GM21528 (cell line): ENCODE measurements around the gene NOS3.
"Not testable (repeated sequence)": the region's sequence is repeated elsewhere in the genome, so short reads cannot be mapped to it uniquely, and the experiment has no call there.

Experiments
- ATAC-seq: cut with Tn5 transposase; IDR thresholded peaks from one replicate; pipeline ENCODE4 v1.9.1; 2021; ENCODE audit warnings: mild to moderate bottlenecking, moderate library complexity; ENCODE audit not compliant: unreplicated experiment, low FRiP score

The NOS3 gene

DNA sequence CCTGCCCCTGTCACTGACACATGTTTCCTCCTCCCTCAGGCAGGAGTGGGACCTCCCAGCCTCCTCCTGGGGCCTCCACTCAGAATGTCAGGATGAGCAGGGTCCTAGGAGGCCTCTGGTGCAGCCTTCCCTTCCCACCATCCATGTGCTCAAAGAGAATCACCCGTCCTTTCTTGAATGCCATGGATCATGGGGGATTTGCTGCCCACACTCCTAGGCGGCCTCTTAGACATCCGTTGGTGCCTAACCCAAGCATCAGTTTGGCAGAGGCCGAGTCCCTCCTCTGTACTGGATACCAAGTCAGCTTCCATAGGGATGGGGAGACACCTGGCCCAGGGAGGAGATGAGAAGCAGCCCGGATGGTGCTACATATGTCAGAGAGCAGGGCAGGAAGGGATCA is 7.0 kb downstream of the NOS3 start:
- ATAC-seq: no peak

DNA sequence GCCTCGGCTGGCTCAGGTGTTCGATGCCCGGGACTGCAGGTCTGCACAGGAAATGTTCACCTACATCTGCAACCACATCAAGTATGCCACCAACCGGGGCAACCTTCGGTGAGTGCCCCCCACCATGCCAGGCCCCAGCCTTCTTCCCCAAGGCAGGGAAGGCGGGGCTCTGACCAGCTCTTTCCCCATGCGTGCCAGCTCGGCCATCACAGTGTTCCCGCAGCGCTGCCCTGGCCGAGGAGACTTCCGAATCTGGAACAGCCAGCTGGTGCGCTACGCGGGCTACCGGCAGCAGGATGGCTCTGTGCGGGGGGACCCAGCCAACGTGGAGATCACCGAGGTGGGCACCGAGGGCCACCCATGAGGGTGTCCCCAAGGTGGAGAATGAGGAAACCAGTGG is 7.5 kb downstream of the NOS3 start:
- ATAC-seq: no peak

DNA sequence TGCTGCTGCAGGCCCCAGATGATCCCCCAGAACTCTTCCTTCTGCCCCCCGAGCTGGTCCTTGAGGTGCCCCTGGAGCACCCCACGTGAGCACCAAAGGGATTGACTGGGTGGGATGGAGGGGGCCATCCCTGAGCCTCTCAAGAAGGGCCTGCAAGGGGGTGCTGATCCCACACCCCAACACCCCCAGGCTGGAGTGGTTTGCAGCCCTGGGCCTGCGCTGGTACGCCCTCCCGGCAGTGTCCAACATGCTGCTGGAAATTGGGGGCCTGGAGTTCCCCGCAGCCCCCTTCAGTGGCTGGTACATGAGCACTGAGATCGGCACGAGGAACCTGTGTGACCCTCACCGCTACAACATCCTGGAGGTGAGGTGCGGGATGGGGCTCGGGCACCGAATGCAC is 8.2 kb downstream of the NOS3 start:
- ATAC-seq: no peak

DNA sequence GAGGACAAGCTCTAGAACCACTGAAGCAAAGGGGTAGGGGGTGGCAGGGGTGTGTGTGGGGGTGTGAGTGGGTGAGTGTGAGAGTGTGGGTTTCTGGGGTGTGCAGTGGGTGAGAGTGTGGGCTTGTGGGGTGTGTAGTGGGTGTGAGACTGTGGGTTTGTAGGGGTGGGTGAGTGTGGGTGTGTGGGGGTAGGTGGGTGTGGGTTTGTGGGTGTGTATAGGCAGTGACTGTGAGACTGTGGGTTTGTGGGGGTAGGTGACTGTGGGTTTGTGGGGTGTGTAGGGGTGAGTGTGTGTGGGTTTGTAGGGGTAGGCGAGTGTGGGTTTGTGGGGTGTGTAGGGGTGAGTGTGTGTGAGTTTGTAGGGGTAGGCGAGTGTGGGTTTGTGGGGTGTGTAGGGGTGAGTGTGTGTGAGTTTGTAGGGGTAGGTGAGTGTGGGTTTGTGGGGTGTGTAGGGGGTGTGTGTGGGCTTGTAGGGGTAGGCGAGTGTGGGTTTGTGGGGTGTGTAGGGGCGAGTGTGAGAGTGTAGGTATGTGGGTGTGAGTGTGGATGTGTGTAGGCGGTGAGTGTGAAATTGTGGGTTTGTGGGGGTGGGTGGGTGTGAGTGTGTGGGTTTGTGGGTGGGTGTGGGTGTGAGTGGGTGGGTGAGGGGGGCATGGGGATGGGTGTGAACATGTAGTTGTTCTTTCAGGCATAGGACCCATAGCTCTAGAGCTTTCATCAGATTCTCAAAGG is 8.8 kb downstream of the NOS3 start:
- ATAC-seq: no peak

DNA sequence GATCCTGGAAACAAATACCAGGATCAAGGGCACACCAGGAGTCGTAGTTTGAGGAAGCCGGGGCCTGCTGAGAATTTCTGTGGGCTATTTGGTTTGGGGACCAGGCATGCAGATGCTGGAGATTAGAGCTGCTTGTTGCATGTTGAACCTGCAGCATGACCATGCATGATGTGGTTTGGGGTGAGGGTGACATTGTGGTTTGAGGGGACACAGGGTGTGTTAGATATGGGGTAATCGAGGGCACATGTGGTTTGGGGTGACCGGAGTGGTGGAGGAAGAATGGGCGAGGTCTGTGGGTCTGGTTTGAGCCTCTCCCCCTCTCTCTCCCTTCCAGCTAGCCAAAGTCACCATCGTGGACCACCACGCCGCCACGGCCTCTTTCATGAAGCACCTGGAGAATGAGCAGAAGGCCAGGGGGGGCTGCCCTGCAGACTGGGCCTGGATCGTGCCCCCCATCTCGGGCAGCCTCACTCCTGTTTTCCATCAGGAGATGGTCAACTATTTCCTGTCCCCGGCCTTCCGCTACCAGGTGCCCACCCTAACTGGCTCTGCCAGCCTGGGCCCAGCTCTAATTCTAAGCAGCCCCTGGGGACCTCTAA is 10.2 kb downstream of the NOS3 start:
- no peak for ATAC-seq

DNA sequence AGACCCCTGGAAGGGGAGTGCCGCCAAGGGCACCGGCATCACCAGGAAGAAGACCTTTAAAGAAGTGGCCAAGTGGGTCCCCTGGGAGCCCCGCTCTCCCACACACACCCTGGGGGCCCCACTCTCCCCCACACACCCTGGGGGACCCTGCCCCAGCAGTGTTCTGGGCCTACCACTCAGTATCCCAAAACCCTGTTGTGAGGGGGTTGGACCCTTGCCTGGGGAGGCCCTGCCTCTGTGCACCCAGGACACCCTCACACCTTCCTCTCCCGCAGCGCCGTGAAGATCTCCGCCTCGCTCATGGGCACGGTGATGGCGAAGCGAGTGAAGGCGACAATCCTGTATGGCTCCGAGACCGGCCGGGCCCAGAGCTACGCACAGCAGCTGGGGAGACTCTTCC is 10.7 kb downstream of the NOS3 start:
- ATAC-seq: no peak

DNA sequence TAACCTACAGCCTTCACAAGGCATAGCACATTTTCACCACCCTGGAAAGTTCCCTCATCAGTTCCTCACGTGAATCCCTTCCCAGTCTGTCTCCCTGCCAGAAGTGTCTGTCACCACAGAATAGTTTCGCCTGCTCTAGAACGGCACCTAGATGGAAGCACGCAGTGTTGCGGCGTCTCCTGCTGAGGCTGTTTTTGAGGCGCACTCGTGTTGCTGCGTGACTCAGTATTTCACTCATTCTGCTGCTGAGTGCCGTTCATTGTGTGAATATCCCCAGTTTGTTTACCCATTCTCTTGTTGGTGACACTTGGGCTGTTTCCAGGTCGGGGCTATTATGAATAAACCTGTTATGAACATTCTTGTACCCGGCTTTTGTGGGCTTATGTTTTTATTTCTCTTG is 12.8 kb downstream of the NOS3 start:
- ATAC-seq: no peak

DNA sequence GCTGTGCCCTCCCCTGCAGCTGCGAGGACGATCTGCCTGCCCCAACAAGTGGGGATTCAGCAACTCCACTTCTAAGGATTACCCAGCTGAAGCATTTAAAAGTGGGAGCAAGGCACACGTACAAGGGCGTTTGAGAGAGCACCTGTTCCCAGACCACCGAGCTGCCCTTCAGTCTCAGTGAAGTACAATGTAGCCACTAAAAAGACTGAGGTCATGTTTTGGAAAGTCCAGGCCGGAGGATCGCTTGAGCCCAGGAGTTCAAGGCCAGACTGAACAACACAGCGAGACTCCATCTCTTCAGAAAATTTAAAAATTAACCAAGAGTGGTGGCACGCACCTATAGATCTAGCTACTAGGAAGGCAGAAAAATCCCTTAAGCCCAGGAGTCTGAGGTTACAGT is 14.7 kb downstream of the NOS3 start:
- no peak for ATAC-seq

DNA sequence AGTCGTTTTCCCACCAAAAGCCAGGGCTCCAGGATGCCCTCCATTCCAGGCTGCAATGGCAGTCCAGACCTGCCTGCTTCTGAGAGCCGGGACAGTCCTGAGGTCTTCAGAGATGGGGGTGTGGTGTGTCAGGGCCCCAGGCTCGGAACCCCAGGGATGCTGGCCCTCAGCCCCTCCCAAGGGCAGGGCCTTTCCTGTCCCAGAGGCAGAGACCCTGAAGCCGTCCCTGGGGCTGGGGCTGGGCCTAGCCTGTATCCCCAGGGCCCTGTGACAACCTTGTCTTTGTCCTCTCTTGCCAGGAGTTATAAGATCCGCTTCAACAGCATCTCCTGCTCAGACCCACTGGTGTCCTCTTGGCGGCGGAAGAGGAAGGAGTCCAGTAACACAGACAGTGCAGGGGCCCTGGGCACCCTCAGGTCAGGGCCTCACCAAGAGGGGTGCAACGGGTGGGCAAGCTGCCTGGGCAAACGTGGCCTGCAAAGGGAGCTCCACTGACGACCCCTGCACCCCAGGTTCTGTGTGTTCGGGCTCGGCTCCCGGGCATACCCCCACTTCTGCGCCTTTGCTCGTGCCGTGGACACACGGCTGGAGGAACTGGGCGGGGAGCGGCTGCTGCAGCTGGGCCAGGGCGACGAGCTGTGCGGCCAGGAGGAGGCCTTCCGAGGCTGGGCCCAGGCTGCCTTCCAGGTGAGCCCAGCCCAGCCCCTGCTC is 15.9 kb downstream of the NOS3 start:
- no peak for ATAC-seq

DNA sequence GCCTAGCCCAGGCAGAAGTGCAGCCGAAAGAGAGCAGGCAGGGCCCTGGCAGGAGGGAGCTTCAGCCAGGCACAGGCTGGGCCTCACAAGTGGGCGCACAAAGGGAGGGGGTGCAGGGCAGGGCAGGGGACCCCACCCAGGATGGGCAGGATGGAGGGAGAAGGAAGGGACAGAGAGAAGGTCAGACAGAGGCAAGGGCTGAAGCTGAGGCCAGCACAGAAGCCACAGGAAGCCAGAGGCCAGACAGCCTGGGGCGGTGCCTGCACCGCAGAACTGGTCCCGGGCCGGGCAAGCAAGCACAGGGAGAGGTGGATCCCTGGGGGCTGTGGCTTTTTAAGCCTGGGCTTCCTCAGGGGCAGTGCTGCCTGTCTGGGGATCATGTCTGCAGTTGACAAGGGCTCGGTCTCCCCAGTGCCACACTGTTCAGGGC is 16.7 kb downstream of the NOS3 start:
- ATAC-seq: no peak

DNA sequence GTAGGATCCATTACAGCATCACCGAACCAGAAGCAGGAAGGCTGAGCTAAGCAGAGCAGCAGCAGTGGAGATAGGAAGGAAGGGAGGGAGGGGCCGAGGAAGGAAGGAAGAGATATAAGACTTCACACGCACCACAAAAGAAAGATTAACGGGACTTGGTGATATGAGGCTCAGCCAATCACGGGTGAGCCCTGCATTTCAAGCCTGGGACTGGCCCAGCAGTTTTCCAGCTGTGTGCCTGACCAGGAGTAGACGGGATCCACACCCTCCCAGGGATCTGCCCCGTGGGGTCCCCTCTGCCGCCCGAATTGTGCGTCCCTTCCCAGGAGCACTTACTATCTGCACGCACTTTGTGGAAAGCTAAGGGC is 17.3 kb downstream of the NOS3 start:
- no peak for ATAC-seq

DNA sequence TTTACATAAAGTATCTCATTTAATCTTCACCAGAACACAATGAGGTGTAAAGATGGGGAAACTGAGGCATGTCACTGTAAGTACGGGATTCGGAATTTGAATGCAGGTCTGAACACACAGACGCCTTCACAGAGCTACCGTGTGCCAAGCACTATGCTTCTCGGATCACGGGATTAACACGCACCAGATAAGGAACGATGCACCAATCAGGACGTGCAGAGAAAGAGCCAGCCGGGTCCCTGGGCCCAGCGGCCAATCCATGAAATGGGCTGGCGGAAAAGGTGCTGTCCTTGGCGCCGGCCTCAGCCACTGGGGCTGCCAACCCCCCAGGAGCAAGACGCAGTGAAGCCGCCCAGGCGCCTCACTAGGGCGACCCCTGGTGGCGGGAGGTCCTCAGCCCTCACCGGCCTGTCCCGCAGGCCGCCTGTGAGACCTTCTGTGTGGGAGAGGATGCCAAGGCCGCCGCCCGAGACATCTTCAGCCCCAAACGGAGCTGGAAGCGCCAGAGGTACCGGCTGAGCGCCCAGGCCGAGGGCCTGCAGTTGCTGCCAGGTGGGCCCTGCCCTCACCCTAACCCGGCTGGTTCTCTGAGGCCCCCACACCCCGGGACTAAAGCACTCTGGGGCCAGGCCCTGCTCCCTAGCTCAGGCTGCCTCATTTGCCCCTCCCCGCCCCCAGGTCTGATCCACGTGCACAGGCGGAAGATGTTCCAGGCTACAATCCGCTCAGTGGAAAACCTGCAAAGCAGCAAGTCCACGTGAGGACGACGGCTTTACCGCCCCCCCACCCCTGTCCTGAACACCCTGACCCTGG is 17.9 kb downstream of the NOS3 start:
- no peak for ATAC-seq

DNA sequence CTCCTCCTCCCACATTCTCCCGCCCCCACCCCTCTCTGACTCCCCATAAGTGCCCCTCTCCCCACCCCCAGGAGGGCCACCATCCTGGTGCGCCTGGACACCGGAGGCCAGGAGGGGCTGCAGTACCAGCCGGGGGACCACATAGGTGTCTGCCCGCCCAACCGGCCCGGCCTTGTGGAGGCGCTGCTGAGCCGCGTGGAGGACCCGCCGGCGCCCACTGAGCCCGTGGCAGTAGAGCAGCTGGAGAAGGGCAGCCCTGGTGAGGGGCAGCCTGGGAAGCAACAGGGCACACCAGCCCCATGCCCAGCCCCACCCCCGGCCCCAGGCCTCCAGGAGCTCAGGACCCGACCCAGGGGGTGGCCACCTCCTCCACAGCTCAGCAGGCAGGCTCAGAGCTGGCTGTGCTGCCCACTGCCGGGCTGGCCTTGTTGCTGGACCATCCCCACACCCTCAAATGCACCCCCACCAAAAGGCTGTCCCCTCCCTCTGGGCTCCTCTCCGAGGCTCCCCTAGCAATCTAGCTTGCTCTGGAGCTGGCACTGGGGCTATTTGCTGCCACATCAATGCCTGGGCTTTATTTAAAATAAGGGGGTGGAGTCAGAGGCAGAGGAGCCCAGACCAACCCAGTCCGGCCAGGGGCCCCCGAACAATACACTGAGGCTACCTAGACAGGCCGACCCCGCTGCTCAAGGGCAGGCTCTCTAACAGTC is 18.7 kb downstream of the NOS3 start:
- no peak for ATAC-seq

DNA sequence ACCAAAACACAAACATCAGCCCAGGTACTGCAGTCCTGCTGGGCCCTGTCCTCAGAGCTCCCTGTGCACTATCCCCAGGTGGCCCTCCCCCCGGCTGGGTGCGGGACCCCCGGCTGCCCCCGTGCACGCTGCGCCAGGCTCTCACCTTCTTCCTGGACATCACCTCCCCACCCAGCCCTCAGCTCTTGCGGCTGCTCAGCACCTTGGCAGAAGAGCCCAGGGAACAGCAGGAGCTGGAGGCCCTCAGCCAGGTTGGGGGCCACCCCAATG is 19.2 kb downstream of the NOS3 start:
- no peak for ATAC-seq

DNA sequence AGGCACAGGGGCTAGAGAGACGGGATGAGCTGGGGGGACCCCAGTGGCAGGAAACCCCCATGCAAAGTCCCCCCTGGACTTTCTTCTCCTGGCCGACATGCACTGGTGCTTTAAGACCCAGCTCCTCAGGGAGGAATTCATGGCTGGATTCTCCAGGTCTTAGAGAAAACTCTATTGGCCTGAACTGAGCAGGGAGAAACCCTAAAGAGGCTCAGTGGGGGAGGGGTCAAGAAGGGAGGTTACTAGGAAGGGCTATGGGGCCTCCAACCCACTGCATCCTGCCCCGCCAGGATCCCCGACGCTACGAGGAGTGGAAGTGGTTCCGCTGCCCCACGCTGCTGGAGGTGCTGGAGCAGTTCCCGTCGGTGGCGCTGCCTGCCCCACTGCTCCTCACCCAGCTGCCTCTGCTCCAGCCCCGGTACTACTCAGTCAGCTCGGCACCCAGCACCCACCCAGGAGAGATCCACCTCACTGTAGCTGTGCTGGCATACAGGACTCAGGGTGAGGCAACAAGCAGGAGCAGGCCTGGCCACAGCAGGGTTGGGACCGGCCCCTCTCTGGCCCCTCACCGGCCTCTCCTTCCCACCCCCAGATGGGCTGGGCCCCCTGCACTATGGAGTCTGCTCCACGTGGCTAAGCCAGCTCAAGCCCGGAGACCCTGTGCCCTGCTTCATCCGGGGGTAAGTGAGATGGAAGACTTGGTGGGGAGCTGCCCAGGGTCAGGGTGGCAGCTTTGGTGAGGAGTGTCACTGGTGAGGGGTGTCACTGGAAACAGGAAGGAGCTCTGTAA is 19.7 kb downstream of the NOS3 start:
- ATAC-seq: no peak

DNA sequence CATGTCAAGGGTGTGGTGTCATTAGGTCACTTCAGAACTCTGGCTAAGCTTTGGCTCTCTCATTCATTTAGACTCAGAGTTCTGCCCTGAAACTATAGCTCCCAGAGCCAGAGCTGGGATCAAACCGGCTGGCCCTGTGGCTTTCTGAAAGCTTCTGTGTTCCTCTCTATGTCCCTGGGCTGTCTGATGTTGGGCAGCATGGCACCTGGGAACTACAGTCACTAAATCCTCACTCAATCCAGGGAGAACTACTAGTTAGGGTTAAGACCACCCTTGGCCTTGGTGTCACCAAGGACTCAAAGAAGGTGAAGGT is 20.2 kb downstream of the NOS3 start:
- ATAC-seq: no peak

DNA sequence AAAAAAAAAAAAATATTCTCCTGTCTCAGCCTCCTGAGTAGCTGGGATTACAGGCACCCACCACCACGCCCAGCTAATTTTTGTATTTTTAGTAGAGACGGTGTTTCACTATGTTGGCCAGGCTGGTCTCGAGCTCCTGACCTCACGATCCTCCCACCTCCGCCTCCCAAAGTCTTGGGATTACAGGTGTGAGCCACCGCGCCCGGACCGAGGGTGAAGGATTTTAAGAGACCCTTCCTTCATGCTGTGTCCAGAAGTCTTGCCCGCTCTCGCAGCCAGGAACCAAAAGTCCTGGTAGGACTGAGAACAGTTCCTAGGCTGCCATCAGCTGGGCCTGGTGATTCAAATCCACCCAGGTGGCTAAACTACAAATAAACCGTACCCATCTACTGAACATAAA is 20.8 kb downstream of the NOS3 start:
- not testable (repeated sequence) for ATAC-seq

DNA sequence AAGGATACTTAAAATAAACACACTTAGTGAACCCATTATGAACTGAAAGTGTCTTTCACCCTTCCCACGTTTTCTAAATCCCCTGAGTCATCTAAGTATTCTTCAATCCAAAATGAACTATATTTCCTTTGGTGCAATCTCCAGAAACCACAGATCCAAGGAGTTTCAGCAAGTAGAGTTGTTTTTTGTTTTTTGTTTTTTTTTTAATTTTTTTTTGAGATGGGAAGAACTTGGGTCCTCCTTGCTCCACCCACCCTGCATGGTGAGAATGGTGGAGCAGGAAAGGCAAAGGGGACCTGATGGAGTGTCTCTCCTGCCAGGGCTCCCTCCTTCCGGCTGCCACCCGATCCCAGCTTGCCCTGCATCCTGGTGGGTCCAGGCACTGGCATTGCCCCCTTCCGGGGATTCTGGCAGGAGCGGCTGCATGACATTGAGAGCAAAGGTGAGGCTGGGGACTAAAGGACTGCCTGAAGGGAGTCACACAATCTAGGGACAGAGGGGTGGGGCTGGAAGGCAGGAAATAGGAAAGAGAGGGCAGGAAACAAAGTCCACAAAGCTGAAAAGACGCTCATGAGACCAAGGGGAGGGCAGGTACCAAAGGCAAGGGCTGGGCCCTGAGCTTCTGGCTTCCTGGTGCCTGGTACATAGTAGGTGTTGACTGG is 21.3 kb downstream of the NOS3 start:
- no peak for ATAC-seq

DNA sequence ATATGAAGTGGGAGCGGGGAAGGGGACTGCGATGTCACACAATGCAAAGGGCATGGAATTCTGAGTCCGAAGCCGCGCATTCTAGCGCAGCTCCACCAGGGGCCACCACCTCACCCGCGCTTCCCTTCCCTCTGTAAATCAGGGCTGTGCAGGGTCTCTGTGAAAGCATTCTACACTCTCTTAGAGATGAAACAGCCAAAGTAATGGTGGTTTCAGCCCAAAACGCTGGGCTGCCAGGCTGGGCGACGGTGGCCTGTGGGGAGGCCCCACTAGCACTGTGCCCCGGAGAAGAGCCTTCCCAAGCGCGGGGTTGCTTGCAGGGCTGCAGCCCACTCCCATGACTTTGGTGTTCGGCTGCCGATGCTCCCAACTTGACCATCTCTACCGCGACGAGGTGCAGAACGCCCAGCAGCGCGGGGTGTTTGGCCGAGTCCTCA is 22.1 kb downstream of the NOS3 start:
- no peak for ATAC-seq

DNA sequence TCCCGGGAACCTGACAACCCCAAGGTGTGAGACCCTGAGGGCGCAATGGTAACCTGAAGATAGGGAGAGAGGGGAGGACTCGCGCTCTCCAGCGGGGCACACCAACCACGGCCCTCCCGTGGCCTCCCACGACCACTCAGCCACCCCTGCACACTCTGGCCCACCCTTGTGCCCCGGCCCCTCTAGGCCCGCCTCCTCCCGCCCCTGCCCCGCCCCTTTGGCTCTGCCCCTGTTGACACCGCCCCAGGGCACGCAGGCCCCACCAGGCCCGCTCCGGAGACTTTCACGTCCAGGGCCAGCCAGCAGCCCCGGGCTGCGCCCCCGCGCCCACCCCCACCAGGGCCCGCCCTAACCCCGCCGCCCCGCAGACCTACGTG is 22.5 kb downstream of the NOS3 start:
- ATAC-seq: no peak
